ENCODE data around the gene MT4.

The MT4 gene

DNA sequence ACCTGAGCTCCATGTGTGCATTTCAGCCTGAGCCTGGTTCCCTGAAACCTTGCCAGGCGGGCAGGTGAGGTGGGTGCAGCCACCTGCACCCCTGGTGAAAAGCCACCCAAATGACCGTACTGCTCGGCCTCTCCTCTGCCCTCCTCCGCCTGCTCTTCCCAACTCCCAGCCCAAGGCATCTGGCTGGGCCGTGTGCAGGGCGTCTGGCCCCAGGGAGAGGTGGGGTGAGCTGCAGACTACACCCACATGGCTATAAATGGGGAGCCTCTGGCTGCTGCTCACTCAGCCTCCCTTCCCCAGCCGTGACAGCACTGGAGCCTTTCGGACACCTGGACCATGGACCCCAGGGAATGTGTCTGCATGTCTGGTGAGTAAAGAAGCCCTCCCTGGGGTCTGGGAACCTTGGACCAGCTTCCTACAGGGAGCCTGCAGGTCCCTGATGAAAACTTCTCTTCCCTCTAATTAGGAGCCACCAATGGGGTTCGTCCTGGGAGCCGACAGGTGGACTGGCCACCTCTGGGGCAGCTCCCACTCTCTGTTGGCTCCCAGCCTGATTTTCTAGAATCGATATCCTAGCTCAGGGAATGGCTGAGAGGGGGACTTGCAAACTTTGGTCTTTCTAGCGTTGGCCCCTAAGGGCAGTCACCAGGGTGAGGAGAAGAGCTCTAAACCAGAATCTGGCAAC, at the start of gene MT4:
Gene MT4, plus strand, starts transcription at position 281 of the 685 bp plus-strand sequence. Its CDS starts 56 bp downstream, at position 337.
- DNase-seq (ENCODE audit: low read depth in 3 of 3, low spot score in 1 of 3) = no peak

DNA sequence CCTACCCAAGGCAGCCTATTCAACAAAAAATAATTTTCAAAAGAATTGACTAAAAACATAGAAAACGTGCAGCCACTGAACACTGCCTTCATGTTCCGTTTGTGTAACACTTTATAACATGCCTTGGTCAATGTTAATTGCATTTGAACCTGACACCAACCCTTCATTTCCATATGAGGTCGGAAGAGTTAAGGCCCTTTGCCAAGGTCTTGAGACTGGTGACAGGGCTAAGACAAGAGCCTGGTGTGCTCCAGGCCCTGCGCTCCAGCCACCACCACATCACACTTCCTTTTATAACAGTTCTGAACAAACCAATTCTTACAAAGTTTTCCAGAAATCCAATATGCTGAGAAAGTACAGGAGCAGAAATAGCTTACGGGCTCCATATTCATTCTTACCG, 49.2 kb upstream of the MT4 start:
- DNase-seq (ENCODE audit: low read depth in 3 of 3, low spot score in 1 of 3) = no peak

DNA sequence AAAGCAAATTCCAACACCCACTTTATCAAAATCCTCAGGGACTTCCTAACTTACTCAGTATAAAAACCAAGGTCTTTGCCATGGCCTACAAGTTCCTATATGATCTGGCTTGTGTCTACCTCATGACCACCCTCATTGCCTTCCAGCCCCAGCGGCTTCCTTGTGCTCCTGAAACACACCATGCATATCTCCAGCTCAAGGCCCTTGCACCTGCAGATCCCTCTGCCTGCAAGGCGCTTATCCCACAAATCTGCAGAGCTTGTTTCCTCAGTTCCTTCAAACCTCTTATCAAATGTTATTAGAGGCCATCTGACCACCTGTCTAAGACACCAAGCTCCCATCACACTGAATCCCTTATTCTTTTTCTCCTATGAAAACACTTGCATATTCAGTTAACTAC, 47.7 kb upstream of the MT4 start:
- DNase-seq (ENCODE audit: low read depth in 3 of 3, low spot score in 1 of 3) = no peak

DNA sequence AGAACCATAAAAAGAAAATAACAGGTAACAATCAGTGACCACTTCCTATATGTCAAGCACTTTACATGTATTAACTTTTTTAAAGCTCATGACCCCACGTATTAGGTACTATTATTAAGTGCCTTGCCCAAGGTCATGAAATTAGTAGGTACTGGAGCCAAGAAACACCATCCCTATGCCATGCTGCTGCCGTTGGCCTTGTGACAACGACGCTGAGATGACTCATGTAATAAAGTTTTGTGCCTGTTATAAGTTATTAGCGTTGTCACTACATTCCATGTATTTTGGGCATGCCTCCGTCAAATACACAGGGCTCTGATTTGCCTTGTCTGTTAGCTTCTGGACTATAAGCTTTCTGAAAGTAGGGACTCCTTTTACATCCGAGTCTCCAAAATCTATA, 46.4 kb upstream of the MT4 start:
- DNase-seq (ENCODE audit: low read depth in 3 of 3, low spot score in 1 of 3) = no peak

DNA sequence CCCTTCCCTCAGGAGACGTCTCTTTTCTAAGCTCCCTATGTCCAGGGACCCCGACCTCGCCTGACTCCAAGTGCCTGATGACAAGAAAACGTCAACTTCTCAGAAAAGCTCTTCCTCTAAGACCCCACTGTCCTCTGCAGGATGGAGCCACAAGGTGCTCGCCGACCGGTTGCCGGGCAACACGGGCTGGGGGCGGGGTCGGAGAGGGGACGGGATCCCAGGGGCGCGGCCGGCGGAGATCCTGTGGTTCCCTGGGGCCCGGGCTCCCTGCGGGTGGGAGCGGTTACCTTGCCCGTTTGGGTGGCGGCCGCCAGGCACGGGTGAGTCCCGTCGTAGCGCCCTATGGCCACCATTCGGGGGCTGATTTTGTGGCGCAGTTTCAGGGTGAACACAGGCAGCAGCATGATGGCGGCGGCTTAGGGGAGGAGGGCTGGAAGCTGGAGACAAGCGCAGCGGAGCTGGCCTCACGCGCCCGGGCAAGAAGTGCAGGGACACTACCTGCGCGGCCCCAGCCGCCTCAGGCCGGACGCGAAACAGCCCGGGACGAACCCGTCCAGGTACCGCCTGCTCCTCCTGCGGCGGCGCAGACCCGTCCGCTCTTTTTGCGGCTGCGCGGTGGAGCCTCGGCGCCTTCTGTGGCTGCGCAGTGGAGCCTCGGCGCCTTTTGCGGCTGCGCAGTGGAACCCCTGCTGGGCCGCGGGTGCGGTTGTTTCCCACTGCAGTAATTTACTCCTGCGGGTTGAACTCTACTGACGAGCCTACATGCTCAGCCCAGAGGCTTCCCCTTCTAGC, 45.2 kb upstream of the MT4 start, which contains the start of gene BBS2:
Gene BBS2, minus strand, starts transcription at position 566 of the 792 bp plus-strand sequence. Its CDS starts 162 bp downstream, at position 404.
- peak; percentile 76 to 88 (median 85) for DNase-seq (ENCODE audit: low read depth in 3 of 3, low spot score in 1 of 3)

DNA sequence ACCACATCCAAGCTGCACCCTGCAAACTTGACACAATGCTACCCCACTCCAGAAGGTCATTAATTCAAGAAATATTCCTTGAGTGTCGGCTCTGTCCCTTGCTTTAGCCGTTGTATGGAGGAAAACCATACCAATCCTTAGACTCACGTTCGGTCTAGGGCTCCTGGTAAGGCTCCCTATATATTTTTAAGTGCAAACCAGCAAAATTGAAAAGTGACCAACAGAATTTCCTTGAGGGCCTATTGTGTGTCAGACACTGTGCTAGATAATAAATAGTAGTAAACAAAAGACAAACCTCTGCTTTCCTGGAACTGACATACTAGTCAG, 44.7 kb upstream of the MT4 start:
- DNase-seq (ENCODE audit: low read depth in 3 of 3, low spot score in 1 of 3) = no peak

DNA sequence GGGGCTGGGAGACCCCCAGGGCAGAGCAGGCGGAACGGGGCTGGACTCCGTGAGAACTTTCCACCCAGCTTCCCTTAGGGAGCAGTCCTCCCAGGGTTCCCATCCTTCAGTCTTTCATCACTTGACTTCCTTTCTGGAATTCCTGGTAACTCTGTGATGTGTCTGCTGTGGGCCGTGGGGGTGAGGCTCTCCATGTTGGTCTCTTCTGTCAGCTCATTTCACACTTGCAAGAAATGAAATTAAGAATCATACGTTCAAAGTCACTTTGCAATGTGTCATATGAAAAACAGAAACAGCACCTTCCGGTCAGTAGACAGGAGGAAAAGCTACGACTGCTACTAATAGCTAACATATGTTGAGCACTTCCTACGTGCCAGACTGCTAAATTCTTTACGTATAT, 39.6 kb upstream of the MT4 start:
- no peak for DNase-seq (ENCODE audit: low read depth in 3 of 3, low spot score in 1 of 3)

DNA sequence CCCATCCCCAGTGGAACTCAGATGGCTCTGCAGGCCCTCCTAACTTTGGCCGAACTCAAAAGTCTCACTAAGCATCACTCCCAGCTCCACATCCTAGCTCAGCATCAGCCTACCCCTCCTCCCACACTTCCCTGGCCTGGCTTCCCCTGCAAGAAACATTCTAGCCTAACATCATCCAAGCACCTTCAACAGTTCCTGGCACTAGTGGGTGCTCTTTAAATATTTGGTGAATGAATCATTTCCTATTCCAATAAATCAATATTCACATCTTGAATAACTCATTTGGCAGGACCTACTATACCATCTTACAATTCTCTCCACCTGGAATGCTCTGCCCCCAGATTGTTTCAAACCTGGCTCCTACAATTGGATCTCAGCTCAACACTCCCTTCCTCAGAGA, 34.0 kb upstream of the MT4 start:
- DNase-seq (ENCODE audit: low read depth in 3 of 3, low spot score in 1 of 3) = no peak

DNA sequence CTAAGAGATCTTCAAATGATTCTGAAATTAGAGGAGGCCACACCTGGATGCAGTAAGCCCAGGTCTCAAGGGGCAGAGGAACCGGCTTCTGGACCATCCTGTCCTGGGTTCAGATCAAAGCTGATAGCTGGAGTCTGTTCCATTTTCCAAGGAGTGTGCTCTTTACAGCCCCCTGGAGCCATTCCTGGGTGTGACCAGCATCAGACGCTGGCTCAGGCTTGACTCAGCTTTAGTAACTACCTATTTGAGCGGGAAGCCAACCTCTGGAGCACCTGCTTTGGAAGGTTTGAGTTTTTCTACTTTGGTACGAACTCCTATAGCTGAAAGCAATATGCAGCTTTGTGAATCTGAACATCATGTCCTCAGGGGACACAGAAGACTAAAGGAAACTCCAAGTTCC, 32.2 kb upstream of the MT4 start:
- no peak for DNase-seq (ENCODE audit: low read depth in 3 of 3, low spot score in 1 of 3)

DNA sequence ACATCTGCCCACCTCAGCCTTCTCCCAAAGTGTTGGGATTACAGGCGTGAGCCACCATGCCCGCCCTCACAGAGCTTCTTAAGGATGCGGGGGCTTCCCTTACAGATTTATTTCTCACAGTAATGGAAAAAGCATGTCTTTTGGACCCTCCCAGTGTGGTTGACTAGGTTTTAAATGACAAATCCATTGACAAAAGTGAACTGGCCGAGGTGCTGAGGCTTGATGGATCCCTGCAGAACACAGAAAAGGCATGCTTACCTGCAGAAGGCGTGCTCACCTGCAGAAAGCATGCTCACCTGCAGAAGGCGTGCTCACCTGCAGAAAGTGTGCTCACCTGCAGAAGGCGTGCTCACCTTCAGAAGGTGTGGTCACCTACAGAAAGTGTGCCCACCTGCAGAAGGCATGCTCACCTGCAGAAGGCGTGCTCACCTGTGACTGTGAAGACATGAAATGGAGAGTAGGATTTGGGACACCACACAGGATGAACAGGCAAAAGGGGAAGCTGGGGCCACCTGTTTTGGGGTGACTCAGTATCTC, 30.0 kb upstream of the MT4 start:
- no peak for DNase-seq (ENCODE audit: low read depth in 3 of 3, low spot score in 1 of 3)

DNA sequence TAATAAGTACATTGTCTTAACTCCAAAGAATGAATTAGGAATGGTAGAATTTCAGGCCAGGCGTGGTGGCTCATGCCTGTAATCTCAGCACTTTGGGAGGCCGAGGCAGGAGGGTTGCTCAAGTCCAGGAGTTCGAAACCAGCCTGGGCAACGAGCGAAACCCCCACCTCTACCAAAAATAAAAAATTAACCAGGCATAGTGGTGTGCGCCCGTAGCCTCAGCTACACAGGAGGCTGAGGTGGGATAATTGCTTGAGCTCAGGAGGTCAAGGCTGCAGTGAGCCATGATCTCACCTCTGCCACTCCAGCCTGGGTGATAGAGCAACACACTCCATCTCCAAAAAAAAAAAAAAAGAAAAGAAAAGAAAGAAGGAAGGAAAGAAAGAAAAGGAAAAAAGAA, 26.5 kb upstream of the MT4 start:
- DNase-seq (ENCODE audit: low read depth in 3 of 3, low spot score in 1 of 3) = no peak

DNA sequence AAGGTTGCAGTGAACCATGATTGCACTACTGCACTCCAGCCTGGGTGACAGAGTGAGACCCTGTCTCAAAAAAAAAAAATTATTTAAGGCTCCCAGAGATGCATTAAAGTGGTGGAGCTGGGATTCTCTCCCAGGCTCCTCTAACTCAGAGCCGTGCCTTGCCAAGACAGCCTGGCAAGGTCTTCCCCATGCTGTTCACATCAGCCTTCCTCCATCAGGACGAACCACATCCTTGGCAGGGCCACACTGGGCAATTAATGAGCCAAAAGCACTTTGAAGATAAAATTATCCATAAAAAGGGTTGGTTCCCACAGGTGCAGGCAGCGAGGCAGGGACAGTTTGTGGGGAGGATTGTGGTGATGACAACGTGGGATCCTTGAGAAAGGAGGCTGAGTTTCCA, 25.2 kb upstream of the MT4 start:
- no peak for DNase-seq (ENCODE audit: low read depth in 3 of 3, low spot score in 1 of 3)

DNA sequence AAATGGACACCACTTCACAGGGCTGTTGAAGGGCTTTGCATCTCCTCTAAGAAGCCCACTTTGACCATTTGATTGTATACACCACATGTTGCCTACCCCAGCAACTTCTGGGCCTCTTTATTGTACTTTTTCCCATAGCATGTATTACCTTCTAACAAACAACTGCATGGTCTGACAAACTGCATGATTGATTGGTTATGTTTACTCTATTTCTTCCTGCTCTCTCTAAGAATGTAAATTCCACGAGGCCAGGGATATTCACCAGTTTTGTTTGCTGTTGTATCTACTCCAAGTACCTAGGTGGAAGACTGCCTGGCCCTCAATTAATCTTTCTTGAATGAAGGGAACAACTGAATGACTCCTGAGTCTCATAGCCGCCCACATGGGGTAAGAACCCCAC, 22.8 kb upstream of the MT4 start:
- DNase-seq (ENCODE audit: low read depth in 3 of 3, low spot score in 1 of 3) = no peak

DNA sequence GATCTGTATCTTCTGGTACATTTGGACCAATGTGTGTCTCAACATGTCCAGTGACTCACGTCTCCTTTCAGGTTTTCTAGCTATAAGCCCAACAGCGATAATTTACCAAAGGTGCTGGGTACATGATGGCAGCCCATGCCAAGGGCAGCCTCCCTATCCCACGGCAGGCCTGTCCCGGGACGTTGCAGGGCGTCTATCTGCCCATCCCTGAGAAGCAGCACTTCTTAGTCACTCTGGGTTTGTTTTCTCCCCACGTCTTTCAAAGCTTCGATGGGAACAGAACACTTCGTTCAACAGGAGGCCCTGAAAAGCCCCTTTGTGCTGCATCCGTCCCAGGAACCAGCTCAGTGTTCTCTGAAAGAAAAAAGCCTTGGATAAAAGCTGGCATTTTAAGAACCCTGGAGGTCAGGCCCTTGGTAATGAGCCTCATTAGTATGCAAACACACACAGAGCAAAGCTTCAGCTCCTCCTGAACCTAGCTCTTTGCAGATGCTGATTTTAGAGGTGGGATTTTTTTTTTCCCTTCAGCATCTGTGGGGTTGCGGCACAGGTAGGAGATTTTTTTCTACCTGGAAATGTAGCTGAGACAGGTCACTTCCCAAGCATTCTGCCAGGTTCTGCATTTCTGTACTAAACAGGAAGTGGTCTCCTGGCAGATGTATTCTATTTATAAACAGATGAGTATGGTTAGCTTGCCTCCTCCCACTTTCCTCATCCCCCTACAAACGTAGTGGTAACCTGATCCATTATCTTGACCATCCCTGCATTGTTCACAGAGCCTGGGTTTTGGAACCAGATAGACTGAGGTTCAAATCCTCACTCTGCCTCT, 17.5 kb upstream of the MT4 start:
- DNase-seq (ENCODE audit: low read depth in 3 of 3, low spot score in 1 of 3) = no peak

DNA sequence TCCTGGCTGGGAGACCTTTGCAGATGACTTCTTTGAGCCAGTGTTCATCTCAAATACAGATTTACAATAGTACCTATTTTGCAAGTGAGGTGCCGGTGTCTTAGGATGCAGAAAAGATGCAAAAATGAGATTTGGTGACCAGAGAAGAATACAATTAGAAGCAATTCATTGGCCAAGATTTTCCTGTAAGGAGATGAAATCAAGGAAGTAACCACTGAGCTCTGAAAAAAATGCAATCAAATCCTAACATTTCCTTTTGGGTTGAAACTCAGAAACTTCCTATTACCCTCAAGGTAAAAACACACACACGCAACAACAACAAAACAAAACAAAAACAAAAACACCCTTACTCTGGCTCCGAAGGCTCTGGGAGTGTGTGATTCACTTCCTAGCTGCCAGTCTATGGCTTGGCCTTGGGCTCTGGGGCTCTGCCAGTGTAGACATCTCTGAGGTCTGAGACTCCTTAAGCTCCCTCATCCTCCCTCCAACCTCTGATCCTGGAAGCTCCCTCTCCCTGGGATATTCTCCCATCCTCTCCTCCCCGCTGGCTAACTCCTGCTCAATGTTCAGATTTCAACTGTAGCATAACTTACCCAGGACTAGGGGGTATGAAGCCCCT, 16.8 kb upstream of the MT4 start:
- no peak for DNase-seq (ENCODE audit: low read depth in 3 of 3, low spot score in 1 of 3)

DNA sequence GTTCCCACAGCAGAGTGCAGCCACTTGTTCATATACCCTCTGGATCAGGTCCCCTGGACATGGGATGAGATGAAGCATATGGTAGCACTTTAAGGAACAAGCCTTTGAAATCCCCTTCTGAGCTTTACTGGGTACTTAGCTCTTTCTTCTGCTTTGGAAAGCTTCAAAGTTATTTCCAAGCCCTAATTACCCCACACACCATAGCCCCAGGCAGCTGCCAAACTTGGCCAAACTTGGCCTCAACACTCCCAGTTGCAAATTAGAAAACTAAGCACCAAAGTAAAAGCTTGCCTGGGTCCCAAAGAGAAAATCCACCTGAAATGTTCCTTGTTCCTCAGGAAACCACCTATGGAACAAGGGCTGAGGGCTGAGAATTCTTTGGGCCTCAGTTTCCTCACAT, 15.7 kb upstream of the MT4 start:
- DNase-seq (ENCODE audit: low read depth in 3 of 3, low spot score in 1 of 3) = no peak

DNA sequence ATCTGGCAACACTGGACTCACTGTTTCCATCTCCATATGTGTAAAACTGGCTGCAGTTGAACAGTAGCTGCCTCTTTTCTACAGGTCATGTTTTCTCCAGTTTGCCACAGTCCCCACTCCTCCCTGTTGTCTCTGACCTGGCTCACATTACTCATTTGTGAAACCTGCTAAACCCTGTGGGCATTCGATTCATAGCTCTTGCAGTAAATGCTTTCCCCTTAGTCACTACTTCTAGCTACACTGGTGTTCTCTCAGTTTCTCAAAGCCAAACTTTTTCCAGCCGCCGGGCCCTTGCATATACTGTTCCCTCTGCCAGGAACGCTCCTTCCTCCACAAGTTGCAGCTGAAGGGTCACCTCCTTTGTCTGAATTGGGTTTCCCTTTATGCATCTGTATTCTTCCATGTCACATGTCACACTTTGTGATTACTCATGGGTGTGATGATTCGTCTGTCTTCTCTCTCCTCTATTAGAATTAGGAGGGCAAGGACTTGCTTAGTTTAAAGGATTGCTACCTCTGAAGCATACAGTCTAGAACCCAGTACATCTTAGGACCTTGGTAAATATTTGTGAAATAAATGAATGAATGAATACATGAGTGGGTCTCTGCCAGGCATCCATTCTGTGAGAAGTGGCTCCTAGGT, 15.0 kb upstream of the MT4 start:
- DNase-seq (ENCODE audit: low read depth in 3 of 3, low spot score in 1 of 3) = no peak

DNA sequence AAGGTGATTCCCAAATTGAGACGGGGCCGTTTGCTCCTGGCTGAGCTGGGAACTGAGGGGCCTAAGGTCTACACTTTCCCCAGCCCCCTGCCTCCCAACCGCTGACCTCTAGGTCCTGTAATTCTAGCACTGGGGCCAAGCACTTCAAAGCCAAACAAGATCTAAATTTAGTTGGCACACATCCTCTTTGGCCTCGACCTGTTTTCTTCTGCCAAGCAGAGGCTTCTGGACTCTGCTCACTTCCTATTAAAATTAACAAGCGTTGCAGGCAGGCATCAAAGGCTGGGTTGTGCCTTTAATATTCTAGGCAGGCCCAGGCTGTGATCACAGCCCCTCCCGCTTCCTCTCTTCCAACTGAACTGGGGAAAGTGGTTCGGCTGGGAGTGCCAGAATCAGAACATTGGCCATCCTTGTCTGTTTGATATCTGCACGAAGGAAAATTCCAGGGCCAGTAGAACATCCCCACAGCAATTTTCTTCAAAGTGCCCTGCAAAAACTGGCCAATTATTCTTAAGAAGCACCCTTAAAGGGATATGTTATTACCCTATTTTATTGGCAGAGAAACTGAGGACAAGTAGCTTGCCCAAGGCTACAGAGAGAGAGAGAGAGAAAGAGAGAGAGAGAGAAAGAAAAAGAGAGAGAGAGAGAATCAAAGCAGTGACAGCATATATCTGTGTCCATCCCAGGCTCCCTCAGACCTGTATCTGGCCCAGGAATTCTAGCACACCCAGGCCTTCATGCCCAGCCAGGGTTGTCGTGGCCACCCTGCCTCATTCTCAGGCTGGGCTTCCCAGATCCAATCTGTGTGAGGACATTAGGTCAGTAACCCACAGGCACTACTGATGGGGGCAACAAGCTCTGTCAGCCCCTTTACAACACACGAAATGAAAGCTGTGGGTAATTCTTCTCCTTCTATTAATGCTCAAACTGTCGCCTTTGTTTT, 12.8 kb upstream of the MT4 start:
- DNase-seq (ENCODE audit: low read depth in 3 of 3, low spot score in 1 of 3) = no peak

DNA sequence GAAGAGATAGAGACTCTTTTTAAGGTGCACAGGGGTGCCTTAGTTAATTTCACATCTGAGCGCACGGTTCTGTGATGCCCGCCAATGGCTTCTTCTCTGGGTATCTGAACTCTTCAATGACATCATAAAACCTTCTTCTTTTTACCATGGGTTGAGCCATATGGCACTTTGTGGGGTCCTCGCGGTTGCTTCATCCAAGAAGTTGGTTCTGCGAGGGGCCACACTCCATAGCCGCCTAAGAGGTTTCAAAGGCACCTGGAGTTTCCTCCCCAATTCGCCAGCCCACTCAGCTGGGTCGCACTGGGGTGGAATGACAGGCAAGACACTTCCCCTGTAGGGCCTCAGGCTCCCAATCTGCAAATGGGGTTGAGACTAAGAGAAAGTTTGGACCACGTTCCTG, 10.4 kb upstream of the MT4 start:
- no peak for DNase-seq (ENCODE audit: low read depth in 3 of 3, low spot score in 1 of 3)

All from stimulated activated CD4-positive, alpha-beta T cell treated with anti-CD3 and anti-CD28 coated beads, TNF-alpha, amount 100 ng/mL, for 1 hour (primary cell).